ENCODE results near the gene MRPL9.

The MRPL9 gene

GRCh38 chr1:151762941-151763921 lies at the start of gene MRPL9:
Gene MRPL9, minus strand, starts transcription at chr1:151763496. Its CDS starts 17 bp downstream, at chr1:151763479.
- in situ Hi-C loops (cut with HindIII; ENCODE audit: low pct_ligation_motif_present, low pct_unique_long_range_greater_than_20kb, low sequenced_read_pairs) = no loop called here
- DNase-seq = peak; percentile 81

GRCh38 chr1:151811181-151811580 lies 47.9 kb upstream of the MRPL9 start:
- no peak for DNase-seq
- in situ Hi-C loops (cut with HindIII; ENCODE audit: low pct_ligation_motif_present, low pct_unique_long_range_greater_than_20kb, low sequenced_read_pairs) = no loop called here

- in situ Hi-C loops (cut with HindIII; ENCODE audit: low pct_ligation_motif_present, low pct_unique_long_range_greater_than_20kb, low sequenced_read_pairs) = no loop called here
- DNase-seq = no peak
Observed at GRCh38 chr1:151809985-151810556, 46.8 kb upstream of the MRPL9 start.

GRCh38 chr1:151809290-151809984 lies 46.1 kb upstream of the MRPL9 start:
- in situ Hi-C loops (cut with HindIII; ENCODE audit: low pct_ligation_motif_present, low pct_unique_long_range_greater_than_20kb, low sequenced_read_pairs) = no loop called here
- no peak for DNase-seq

GRCh38 chr1:151807766-151808165 lies 44.5 kb upstream of the MRPL9 start:
- DNase-seq = no peak
- in situ Hi-C loops (cut with HindIII; ENCODE audit: low pct_ligation_motif_present, low pct_unique_long_range_greater_than_20kb, low sequenced_read_pairs) = no loop called here

- in situ Hi-C loops (cut with HindIII; ENCODE audit: low pct_ligation_motif_present, low pct_unique_long_range_greater_than_20kb, low sequenced_read_pairs) = no loop called here
- no peak for DNase-seq
Observed at GRCh38 chr1:151807131-151807530, 43.8 kb upstream of the MRPL9 start.

GRCh38 chr1:151806170-151806569 lies 42.9 kb upstream of the MRPL9 start:
- DNase-seq = no peak
- in situ Hi-C loops (cut with HindIII; ENCODE audit: low pct_ligation_motif_present, low pct_unique_long_range_greater_than_20kb, low sequenced_read_pairs) = no loop called here

GRCh38 chr1:151805066-151805820 lies 41.9 kb upstream of the MRPL9 start, which contains the start of gene LINGO4:
Gene LINGO4, minus strand, starts transcription at chr1:151805419. Its CDS starts 2,715 bp downstream, at chr1:151802704.
- no peak for DNase-seq
- in situ Hi-C loops (cut with HindIII; ENCODE audit: low pct_ligation_motif_present, low pct_unique_long_range_greater_than_20kb, low sequenced_read_pairs) = no loop called here

GRCh38 chr1:151803915-151804314 lies 40.6 kb upstream of the MRPL9 start:
- in situ Hi-C loops (cut with HindIII; ENCODE audit: low pct_ligation_motif_present, low pct_unique_long_range_greater_than_20kb, low sequenced_read_pairs) = no loop called here
- no peak for DNase-seq

- in situ Hi-C loops (cut with HindIII; ENCODE audit: low pct_ligation_motif_present, low pct_unique_long_range_greater_than_20kb, low sequenced_read_pairs) = no loop called here
- no peak for DNase-seq
Observed at GRCh38 chr1:151803164-151803563, 39.9 kb upstream of the MRPL9 start.

GRCh38 chr1:151802372-151802771 lies 39.1 kb upstream of the MRPL9 start:
- in situ Hi-C loops (cut with HindIII; ENCODE audit: low pct_ligation_motif_present, low pct_unique_long_range_greater_than_20kb, low sequenced_read_pairs) = no loop called here
- no peak for DNase-seq

GRCh38 chr1:151801846-151802245 lies 38.5 kb upstream of the MRPL9 start:
- in situ Hi-C loops (cut with HindIII; ENCODE audit: low pct_ligation_motif_present, low pct_unique_long_range_greater_than_20kb, low sequenced_read_pairs) = no loop called here
- no peak for DNase-seq

GRCh38 chr1:151801310-151801820 lies 38.1 kb upstream of the MRPL9 start:
- in situ Hi-C loops (cut with HindIII; ENCODE audit: low pct_ligation_motif_present, low pct_unique_long_range_greater_than_20kb, low sequenced_read_pairs) = no loop called here
- DNase-seq = no peak

GRCh38 chr1:151800830-151801229 lies 37.5 kb upstream of the MRPL9 start:
- no peak for DNase-seq
- in situ Hi-C loops (cut with HindIII; ENCODE audit: low pct_ligation_motif_present, low pct_unique_long_range_greater_than_20kb, low sequenced_read_pairs) = no loop called here

GRCh38 chr1:151799179-151800022 lies 36.1 kb upstream of the MRPL9 start:
- in situ Hi-C loops (cut with HindIII; ENCODE audit: low pct_ligation_motif_present, low pct_unique_long_range_greater_than_20kb, low sequenced_read_pairs) = no loop called here

GRCh38 chr1:151798571-151798970 lies 35.3 kb upstream of the MRPL9 start:
- no peak for DNase-seq
- in situ Hi-C loops (cut with HindIII; ENCODE audit: low pct_ligation_motif_present, low pct_unique_long_range_greater_than_20kb, low sequenced_read_pairs) = no loop called here

More at GRCh38 chr1:151799179-151800022, 36.1 kb upstream of the MRPL9 start:
- no peak for DNase-seq

- peak; percentile 65 for DNase-seq
Observed at GRCh38 chr1:151790940-151791651, 27.8 kb upstream of the MRPL9 start.

More at GRCh38 chr1:151790940-151791651, 27.8 kb upstream of the MRPL9 start:
- in situ Hi-C loops (cut with HindIII; ENCODE audit: low pct_ligation_motif_present, low pct_unique_long_range_greater_than_20kb, low sequenced_read_pairs) = no loop called here

Data from ACHN (cell line).